Activated CD8-positive, alpha-beta memory T cell treated with anti-CD3 and anti-CD28 coated beads for 24 hours (primary cell): ENCODE data around the gene TMBIM4.

Experiments
- DNase-seq: peaks from one replicate; pipeline ENCODE4 v3.0.0-alpha.2; 2020

Gene TMBIM4

DNA sequence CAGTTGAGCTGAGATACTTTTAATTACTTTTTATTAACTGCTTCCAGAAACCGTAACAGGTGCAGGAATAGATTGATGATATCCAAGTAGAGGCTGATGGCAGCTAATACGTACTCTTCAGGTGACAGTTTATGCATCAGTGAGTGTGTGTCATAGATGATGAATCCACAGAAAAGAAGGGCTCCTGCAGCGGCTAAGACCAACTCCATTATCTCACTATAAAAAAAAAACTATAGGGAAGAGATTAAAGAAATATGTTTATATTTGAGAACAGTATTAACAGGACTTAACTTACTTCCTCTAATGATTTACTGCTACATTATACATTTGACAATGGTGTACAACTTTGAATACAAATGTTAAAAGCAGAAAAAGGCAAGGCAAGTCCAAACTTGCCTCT is 31.9 kb downstream of the TMBIM4 start:
- DNase-seq: no peak

DNA sequence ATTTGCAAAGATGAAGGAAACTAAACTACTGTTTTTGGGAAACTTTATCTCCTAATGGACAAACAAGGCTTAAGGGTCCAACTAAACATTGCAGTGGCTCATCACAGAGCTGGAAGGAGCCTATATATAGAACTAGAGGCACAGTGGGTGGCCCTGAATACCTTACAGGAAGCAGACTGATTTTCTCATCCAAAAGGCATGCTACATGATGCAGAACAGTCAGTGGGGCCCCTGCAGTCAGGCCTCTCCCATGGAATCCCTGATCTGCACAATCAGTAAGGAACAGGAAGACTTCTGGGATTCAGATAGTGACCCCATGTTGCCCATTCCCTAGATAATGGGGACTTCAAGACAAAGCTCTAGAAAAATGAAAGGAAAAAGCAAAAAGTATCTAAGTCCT is 37.4 kb downstream of the TMBIM4 start:
- no peak for DNase-seq

DNA sequence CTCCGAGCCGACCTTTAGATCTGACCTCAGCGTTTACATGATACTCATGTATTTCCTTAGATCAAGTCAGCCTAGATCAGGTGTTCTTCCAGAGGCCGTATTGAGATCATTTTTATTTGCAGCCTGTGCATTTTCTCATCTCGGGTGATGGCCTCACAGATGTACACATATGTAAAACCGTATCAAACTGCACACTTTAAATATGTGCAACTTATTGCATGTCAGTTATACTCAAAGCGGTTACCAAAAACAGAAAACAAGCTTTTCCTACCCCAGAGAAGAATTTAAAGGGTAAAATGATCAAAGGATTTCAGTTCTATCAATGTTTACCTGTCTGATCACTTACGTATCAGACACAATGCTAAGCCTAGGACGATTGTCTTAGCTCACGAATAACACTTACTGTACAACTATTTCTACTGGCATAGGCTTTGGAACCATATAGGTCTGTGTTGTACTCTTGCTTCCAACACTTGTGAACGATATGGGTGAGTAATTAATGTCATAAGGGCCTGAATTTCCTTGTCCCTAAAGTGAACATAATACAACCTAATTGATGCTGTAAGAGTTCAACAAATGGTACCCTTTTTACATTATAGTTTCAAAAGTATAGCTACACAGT is 38.6 kb downstream of the TMBIM4 start:
- no peak for DNase-seq

DNA sequence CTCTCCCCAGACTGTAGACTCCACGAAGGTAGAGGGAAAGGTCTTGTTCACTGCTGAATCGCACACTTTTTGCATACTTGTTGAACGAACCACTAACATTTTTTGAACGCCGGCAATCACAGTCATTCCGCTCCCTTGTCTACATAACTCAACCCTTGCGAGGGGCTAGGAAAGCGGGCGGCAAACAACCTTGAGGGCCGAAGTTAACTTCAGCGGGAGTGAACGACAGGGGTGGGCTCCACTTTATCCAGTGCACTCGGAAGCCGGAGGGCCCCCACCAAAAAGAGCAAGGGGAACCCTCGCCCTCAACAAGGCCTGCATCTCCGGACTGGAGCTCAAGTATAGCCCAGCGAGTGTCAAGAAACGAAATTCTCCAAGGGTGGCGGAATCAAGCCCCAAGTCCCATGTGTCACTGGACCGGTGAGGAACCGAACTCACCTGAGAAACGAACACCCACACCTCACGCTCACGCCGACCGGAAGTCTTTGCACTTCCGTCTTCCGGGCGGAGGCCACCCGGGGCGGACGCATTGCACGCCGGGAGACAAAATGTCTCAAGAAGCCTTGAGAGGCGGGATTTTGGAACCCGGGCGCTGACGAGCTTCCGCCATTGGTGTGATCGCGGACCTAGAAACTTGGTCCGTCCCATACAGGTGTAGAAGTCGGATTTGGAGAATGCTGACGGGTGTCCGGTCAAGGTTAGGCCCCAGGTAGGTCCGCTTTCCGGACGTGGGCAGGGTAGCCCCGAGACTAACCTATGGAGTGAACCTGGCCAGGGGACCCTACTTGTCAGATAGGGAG is 39.3 kb downstream of the TMBIM4 start, which contains the start of gene LLPH:
TSS of gene LLPH (minus strand) at position 484 of the 800 bp plus-strand sequence. CDS start 1,644 bp downstream, outside the sequence.
- DNase-seq: peak; percentile 93

DNA sequence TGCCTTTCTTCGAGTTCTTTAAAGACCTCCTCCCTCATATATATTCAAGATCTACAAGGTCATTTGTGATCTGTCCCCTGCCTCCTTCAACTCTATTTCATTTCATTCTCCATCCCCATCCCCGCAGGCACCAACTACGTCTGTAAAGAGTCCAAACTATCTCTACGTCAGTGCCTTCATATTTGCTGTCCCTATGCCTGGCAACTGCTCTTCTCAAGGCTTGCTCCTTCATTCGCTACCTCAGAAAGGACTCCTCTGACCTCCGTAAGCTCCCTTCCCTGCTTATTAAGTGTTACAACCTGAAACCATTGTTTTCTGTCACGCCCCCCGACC is 39.9 kb downstream of the TMBIM4 start:
- no peak for DNase-seq

- no peak for DNase-seq
These were observed 42.1 kb downstream of the TMBIM4 start for GRCh38 chr12:66127650-66128049.

GRCh38 chr12:66120477-66120876 is 49.3 kb downstream of the TMBIM4 start:
- no peak for DNase-seq

- DNase-seq: no peak
These were observed 49.9 kb downstream of the TMBIM4 start for GRCh38 chr12:66119870-66120241.

DNA sequence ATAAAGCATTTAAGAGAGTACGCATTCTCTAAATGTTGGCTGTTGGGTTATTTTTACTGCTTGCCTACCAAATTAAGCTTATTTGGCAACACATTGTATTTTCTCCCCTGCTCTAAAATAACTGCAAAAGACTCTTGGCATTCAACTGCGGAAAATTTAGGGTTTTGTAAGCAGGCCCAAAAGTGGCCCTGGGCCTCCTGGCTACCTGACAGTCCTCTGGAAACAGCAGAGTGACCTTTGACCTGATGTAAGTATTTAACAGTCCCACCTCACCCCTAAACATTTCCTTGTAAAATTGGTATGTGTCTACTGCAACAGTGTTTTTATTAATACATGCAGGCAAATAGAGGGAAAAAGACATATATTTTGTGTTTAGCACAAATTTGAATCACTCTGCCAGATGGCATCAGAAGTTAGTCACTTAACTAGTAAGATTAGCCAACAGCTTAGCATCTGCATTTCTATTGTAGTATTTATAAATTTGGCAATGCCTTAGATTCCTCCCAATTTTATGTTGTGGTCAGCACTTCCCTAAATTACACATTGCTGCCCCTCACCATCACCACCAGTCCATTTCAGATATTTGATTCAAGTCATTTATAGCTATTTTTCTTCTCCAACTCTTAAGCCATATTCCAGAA is 50.4 kb downstream of the TMBIM4 start:
- DNase-seq: no peak

DNA sequence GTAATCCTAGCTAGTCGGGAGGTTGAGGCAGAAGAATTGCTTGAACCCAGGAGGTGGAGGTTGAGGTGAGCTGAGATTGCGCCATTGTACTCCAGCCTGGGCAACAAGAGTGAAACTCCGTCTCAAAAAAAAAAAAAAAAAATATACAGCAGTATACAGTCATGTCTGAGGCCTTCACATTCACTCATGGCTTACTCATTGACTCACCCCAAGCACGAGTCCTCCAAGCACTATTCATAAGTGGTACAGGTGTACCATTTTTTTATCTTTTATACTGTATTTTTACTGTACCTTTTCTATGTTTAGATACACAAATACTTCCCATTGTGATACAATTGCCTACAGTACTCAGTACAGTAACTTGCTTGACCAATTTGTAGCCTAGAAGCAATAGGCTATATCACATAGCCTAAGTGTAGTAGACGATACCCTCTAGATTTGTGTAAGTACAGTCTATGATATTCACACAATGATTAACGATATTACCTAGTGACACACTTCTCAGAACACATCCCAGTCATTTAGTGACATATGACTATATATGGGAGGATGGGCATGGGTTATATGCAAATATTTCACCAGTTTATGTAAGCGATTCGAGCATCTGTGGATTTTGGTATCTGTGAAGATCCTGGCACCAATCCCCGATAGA is 51.4 kb downstream of the TMBIM4 start:
- DNase-seq: no peak

DNA sequence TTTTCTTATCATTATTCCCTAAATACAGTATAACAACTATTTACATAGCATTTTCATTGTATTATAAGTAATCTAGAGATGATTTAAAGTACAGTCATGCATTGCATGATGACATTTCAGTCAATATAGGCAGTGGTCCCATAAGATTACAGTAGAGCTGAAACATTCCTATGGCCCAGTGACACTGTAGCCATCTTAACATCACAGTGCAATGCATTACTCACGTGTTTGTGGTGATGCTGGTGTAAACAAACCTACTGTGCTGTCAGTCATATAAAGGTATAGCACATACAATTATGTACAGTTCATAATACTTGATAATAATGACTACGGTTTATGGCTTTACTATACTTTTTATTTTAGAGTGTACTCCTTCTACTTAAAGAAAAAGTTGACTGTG is 52.6 kb downstream of the TMBIM4 start:
- DNase-seq: no peak

DNA sequence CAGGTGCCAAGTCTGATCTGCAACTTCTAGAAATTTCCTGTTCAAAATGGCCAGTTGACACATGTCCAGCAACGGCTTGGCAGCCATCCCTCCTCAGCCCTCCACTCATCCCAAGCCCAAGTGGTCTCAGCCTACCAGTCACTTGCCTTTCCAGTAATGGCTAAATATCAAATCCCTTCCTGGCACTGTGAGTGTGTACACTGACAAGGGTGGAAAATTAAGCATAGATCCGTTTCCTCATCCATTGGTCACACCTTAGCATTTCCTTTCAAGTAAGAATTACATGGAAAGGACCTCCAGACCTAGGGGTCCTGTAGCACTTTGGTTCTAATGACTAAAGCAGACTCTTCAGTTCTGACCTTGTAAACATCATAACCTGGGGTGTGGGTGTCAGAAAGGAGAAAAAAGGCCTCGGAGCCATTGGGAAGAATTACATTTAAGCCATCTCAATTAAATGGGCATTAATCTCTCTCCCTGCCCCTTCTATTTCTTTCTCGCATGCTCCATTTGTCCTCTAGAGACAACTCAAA is 54.7 kb downstream of the TMBIM4 start:
- no peak for DNase-seq

DNA sequence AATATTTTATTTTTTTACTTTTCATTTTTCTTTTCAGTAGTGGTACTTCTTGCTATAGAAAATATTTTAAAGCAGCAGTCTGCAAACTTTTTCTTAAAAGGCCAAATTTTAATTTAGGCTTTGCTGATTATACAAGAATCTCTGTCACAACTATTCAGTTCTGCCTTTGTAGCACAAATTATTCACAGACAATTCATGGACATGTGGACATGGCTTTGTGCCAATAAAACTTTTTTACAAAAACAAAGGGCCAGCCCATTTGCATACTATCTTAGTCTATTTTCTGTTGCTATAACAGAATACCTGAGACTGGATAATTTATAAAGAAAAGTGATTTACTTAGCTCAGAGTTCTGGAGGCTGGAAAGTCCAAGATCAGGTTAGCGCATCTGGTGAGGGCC is 56.3 kb downstream of the TMBIM4 start:
- DNase-seq: no peak

DNA sequence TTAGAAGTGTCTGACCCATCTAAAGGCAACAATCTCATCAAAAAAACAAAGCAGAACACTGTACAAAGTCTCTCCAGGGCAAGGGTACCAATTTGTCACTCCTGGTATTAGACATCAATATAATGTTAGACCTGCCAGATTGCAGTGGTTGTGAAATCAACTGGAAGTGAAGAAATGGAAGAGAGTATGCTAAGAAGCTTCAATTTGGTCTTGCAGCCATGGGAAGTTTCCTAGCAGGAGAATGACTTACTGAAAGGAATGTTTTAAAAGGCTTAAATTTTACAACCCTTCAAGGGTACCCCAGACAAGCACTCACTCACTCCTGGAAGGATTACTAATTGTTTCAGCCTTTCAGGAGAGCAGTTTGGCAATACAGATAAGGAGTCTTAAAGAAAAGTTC is 58.2 kb downstream of the TMBIM4 start:
- no peak for DNase-seq

DNA sequence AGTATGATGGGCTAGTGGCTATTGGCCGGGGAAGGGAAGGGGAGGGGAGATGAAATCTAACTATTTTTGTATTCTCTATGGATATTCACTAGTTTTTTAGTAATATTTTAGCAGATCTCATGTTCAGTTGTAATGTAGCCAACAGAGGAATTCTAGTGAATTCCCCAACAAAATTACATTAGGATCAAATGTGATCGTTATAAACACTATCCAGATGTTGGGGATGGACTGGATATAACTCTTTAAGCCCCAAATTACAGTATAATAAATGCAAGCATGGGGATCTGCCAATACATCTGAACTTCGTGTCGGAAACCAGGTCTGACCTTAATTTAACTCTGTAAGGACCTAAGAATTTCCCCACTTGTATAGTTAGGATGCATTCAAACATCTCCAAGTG is 60.7 kb downstream of the TMBIM4 start:
- DNase-seq: no peak

DNA sequence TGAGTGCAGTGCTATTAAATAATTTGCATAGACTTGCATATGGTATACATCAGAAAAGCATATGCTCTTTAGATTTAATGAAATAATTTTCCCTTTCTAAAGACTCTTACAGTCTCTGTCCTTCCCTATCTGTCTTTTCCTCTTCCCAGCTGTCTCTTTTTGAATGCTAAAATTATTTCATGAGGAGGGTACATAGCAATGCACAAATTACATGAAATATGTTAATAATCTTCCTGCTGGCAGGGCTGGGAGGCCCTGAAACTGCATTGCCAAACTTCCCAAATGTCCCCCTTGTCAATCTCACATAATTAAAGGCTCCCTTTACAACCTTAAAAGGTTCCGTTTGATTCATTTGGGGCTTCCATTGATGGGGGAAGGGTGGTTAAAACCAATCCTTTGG is 61.4 kb downstream of the TMBIM4 start:
- no peak for DNase-seq

DNA sequence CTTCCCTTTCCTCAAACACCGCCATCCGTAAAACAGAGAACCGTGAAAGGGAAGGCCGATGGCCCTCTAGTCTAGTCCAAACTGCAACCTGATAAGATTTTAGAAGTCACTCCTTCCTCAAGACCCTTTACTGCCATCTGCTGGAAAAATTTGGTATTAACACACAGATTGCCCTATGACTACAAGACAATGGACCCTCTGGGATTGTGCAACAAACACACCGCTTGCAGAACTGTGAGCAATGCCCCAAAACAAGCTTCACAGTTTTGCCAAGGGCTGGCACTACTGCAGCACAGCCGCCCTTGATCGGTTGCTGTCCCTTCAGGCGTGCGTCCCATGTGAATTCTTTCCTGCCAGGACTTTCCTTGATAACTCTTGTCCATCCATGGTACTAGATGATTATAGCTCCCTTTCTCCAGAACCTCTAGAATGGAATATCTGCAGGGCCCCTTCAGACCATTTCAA is 62.3 kb downstream of the TMBIM4 start:
- peak; percentile 64 for DNase-seq

GRCh38 chr12:66103016-66103913 is 66.5 kb downstream of the TMBIM4 start:
- DNase-seq: no peak

DNA sequence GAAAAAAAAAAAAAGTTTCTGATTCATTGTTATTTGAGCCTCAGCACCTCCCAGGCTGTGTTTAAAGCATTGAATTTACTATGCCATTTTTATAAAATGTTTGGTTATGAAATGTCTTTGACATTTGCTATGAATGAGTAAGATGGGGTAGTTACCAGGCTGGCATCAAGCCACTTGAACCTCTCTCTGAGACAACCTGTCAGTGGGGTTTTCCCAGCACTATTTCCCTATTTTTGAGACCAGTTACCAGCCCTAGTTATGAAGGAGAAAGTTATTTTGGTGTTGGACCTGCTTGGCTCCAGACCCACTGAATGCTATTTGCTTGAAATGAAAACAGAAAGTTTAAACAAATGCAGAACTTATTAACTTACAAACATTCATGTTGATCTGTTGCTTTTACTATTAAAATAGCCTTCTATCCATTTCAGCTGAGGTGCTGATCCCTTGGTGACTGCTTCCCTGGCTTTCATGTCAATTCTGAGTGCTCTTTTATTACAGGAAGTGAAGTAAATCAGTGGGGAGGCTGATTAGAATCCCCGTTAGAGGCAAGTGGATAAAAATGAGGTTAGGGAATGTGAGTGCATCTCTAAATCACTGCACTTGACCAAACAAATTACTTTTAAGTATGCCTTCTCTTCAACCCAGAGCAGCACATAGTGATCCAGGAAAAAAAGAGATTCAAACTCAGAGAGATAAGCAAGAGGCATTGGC is 77.1 kb downstream of the TMBIM4 start:
- no peak for DNase-seq

GRCh38 chr12:66090157-66090556 is 79.6 kb downstream of the TMBIM4 start:
- no peak for DNase-seq

DNA sequence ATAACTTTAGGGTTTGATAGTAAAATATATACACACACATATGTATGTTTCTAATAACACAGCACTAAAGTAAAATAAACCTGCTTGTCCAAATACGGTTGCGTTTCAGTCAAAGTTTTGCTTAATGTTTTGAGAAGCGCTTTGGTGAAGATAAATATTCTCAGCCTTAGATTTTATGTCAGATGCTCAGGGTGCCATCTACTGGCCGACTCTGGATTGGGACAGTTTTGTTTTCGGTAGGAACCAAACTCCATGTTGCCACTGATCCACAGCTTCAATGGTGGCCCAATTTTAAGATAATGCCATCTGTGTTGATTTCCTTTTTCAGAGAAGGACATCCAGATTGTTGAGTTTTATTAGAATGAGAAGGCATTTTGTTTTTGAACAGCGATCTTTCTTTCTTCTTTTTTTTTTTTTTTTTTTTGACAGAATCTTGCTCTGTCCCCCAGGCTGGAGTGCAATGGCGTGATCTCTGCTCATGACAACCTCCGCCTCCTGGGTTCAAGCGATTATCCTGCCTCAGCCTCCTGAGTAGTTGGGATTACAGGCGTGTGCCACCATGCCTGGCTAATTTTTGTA is 82.3 kb downstream of the TMBIM4 start:
- peak; percentile 76 for DNase-seq
